ENCODE results near the gene RNASEH2B.

Gene RNASEH2B

GRCh38 chr13:50999641-51000040, 90.0 kb downstream of the RNASEH2B start:
- H3K4me1 ChIP-seq (ENCODE audit: control insufficient read depth, low read length) = no peaks in the 10 kb centered on the region
- no peak overlapping the region for H3K27ac ChIP-seq (ENCODE audit: low read depth, low read length)
- no peak overlapping the region for H3K4me2 ChIP-seq (ENCODE audit: low read length)
- no peaks in the 10 kb centered on the region for H3K9me2 ChIP-seq (replicated peaks; ENCODE audit: control insufficient read depth, low read length)
- no peak for TF ChIP-seq CTCF (IDR thresholded peaks at IDR 0.05; ENCODE audit: low read depth, low read length, poor library complexity, severe bottlenecking)
- no peak for TF ChIP-seq EZH2phosphoT487 (IDR thresholded peaks at IDR 0.05; ENCODE audit: borderline replicate concordance, low read length)
- H4K20me1 ChIP-seq (ENCODE audit: control insufficient read depth, insufficient read depth, low read depth, low read length) = no peaks in the 10 kb centered on the region
- H3F3A ChIP-seq (ENCODE audit: control insufficient read depth, insufficient read depth) = no peaks in the 10 kb centered on the region
- no peaks in the 10 kb centered on the region for H3K36me3 ChIP-seq (ENCODE audit: control insufficient read depth, low read length)
- no peaks in the 10 kb centered on the region for H3K79me2 ChIP-seq (ENCODE audit: control insufficient read depth, low read length)
- H3K27me3 ChIP-seq (ENCODE audit: control insufficient read depth, low read length) = peaks cover 13% of the 10 kb centered on the region
- no peaks in the 10 kb centered on the region for H3K9me3 ChIP-seq (ENCODE audit: control insufficient read depth, insufficient read depth, low read length)
- no peak overlapping the region for H3K4me3 ChIP-seq (ENCODE audit: low read length)

- H3K9me2 ChIP-seq (replicated peaks; ENCODE audit: control insufficient read depth, low read length) = no peaks in the 10 kb centered on the region
- H3K4me1 ChIP-seq (ENCODE audit: control insufficient read depth, low read length) = no peaks in the 10 kb centered on the region
- H3K4me2 ChIP-seq (ENCODE audit: low read length) = no peak overlapping the region
- H3K79me2 ChIP-seq (ENCODE audit: control insufficient read depth, low read length) = no peaks in the 10 kb centered on the region
- H3K9me3 ChIP-seq (ENCODE audit: control insufficient read depth, insufficient read depth, low read length) = no peaks in the 10 kb centered on the region
- no peak for TF ChIP-seq EZH2phosphoT487 (IDR thresholded peaks at IDR 0.05; ENCODE audit: borderline replicate concordance, low read length)
- TF ChIP-seq CTCF (IDR thresholded peaks at IDR 0.05; ENCODE audit: low read depth, low read length, poor library complexity, severe bottlenecking) = no peak
- H3F3A ChIP-seq (ENCODE audit: control insufficient read depth, insufficient read depth) = no peaks in the 10 kb centered on the region
- peaks cover 13% of the 10 kb centered on the region for H3K27me3 ChIP-seq (ENCODE audit: control insufficient read depth, low read length)
- H3K36me3 ChIP-seq (ENCODE audit: control insufficient read depth, low read length) = no peaks in the 10 kb centered on the region
- H4K20me1 ChIP-seq (ENCODE audit: control insufficient read depth, insufficient read depth, low read depth, low read length) = no peaks in the 10 kb centered on the region
- no peak overlapping the region for H3K4me3 ChIP-seq (ENCODE audit: low read length)
- no peak overlapping the region for H3K27ac ChIP-seq (ENCODE audit: low read depth, low read length)
Measured at GRCh38 chr13:51000061-51000460, 90.5 kb downstream of the RNASEH2B start.

- Histone ChIP-seq H4K20me1 (ENCODE audit: control insufficient read depth, insufficient read depth, low read depth, low read length) (no peaks in the 10 kb centered on the region), H3K27me3 (ENCODE audit: control insufficient read depth, low read length) (peaks cover 13% of the 10 kb centered on the region), H3K4me2 (ENCODE audit: low read length) (no peak overlapping the region), H3F3A (ENCODE audit: control insufficient read depth, insufficient read depth) (no peaks in the 10 kb centered on the region), H3K4me3 (ENCODE audit: low read length) (no peak overlapping the region), H3K4me1 (ENCODE audit: control insufficient read depth, low read length) (no peaks in the 10 kb centered on the region), H3K9me3 (ENCODE audit: control insufficient read depth, insufficient read depth, low read length) (no peaks in the 10 kb centered on the region), H3K9me2 (replicated peaks; ENCODE audit: control insufficient read depth, low read length) (no peaks in the 10 kb centered on the region), H3K36me3 (ENCODE audit: control insufficient read depth, low read length) (no peaks in the 10 kb centered on the region), H3K27ac (ENCODE audit: low read depth, low read length) (no peak overlapping the region), H3K79me2 (ENCODE audit: control insufficient read depth, low read length) (no peaks in the 10 kb centered on the region)
- TF ChIP-seq EZH2phosphoT487 (IDR thresholded peaks at IDR 0.05; ENCODE audit: borderline replicate concordance, low read length) (no peak), CTCF (IDR thresholded peaks at IDR 0.05; ENCODE audit: low read depth, low read length, poor library complexity, severe bottlenecking) (no peak)
Measured at GRCh38 chr13:51000571-51001260, 91.1 kb downstream of the RNASEH2B start.
